ENCODE data around the gene NEMP2. TPM values are rescaled to one million over a fixed set of nuclear protein-coding genes. Genes with fewer than 3 reads are reported as not detected.

Gene NEMP2
- total and polyA plus RNA-seq, 2 of the 8 experiments (the other 6 are each of a cell fraction or from before 2014, with no cell fraction given), result 3.1 to 5.3 TPM

GRCh38 chr2:190462181-190462580, 72.3 kb downstream of the NEMP2 start (continued):
- TF ChIP-seq JUN (IDR thresholded peaks at IDR 0.05; ENCODE audit: low read depth, low read length) (no peak), HDAC2 (IDR thresholded peaks at IDR 0.05; ENCODE audit: borderline replicate concordance in 1 of 2, low read depth in 2 of 2, low read length in 2 of 2) (no peak), CTCF (IDR thresholded peaks at IDR 0.05; ENCODE audit: control extremely low read depth in 1 of 3, insufficient read depth in 1 of 3, low read depth in 1 of 3, low read length in 3 of 3) (no peak), RFX5 (IDR thresholded peaks at IDR 0.05; ENCODE audit: borderline replicate concordance, low read depth, low read length) (no peak), RXRA (IDR thresholded peaks at IDR 0.05; ENCODE audit: insufficient read depth, low read depth, low read length) (no peak), MAX (IDR thresholded peaks at IDR 0.05) (no peak), FOSL1 (IDR thresholded peaks at IDR 0.05; ENCODE audit: insufficient read depth, low read depth, low read length) (no peak), BRCA1 (IDR thresholded peaks at IDR 0.05; ENCODE audit: low read depth, low read length) (no peak)

Data from H1 (cell line).